Ascending aorta (tissue), 2 donors: ENCODE results near the gene WDHD1. TPM values are rescaled to one million over a fixed set of nuclear protein-coding genes. Genes with fewer than 3 reads are reported as not detected.
"Not testable (repeated sequence)": the region's sequence is repeated elsewhere in the genome, so short reads cannot be mapped to it uniquely, and the experiment has no call there.

Experiments
- DNase-seq, 2 donors: peaks; one replicate each; pipeline ENCODE4 v3.0.0-alpha.2; 2019; ENCODE audit warnings: low spot score in 2 of 2
- H3K27ac ChIP-seq, 2 donors: fragments of 200-600 bp; sonication (generic); one replicate each; pipeline ENCODE4 v1.5.1; 2016 to 2017; ENCODE audit warnings: mild to moderate bottlenecking in 1 of 2
- H3K27me3 ChIP-seq: fragments of 200-600 bp; sonication (generic); one replicate; pipeline ENCODE4 v1.5.1; 2017
- H3K36me3 ChIP-seq, 2 donors: fragments of 200-600 bp; sonication (generic); one replicate each; pipeline ENCODE4 v1.5.1; 2016
- H3K4me1 ChIP-seq, 2 donors: fragments of 200-600 bp; sonication (generic); one replicate each; pipeline ENCODE4 v1.5.1; 2016 to 2017; ENCODE audit warnings: mild to moderate bottlenecking in 1 of 2
- H3K4me3 ChIP-seq, 2 donors: fragments of 200-600 bp; sonication (generic); one replicate each; pipeline ENCODE4 v1.5.1; 2016 to 2017; ENCODE audit warnings: mild to moderate bottlenecking in 1 of 2
- H3K9me3 ChIP-seq, 2 donors: fragments of 200-600 bp; sonication (generic); one replicate each; pipeline ENCODE4 v1.5.1; 2016
- intact Hi-C: fragments of 100-400 bp; cut with DNase I; formaldehyde crosslinking; loops from one replicate; pipeline ENCODE4 v1.15.1; 2023
- total RNA-seq: library from RNA; depleted of rRNA; stranded (reverse); fragments of >200 nt; gene quantifications from one replicate; pipeline ENCODE4 v1.1.0, GENCODE V29; 2016
- TF ChIP-seq, protein P1 (sequence below), 3 experiments: fragments of 200-600 bp in 2 of 3; fragments of 450-650 bp in 1 of 3; sonication (generic) in 2 of 3; IDR thresholded peaks; one replicate each; pipeline ENCODE4 v1.5.1; 2016 to 2019; ENCODE audit warnings: antibody characterized with exemption in 3 of 3, mild to moderate bottlenecking in 1 of 3, moderate library complexity in 1 of 3

WDHD1 gene
- total RNA-seq, 1 donor from 2014 or later, result 0.11 TPM

DNA sequence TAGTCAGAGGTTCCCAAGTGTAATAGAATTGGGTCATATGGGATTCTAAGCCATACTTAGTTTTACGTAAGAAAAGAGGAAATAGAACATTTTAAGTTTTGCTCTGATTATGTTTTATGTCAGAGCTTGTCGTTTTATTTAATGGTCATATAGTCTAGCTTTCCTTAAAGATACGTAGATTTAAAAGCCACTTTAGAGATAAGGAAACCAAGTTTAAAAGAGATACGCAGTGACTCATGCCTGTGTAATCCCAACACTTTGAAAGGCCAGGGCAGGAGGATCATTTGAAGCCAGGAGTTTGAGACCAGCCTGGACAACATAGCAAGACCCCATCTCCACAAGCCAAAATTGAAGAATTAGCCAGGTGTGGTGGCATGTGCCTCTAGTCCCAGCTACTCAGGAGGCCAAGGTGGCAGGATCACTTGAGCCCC lies 44.1 kb upstream of the WDHD1 start:
- Histone ChIP-seq H3K4me1 (peaks cover 2 to 21% of the 10 kb centered on the region in 2 donors), H3K27ac (peak overlapping the region; percentile 84 to 90), H3K9me3 (no peaks in the 10 kb centered on the region), H3K27me3 (no peaks in the 10 kb centered on the region), H3K4me3 (no peak overlapping the region), H3K36me3 (peaks cover 0 to 10% of the 10 kb centered on the region in 2 donors)
- TF ChIP-seq, protein P1, sequence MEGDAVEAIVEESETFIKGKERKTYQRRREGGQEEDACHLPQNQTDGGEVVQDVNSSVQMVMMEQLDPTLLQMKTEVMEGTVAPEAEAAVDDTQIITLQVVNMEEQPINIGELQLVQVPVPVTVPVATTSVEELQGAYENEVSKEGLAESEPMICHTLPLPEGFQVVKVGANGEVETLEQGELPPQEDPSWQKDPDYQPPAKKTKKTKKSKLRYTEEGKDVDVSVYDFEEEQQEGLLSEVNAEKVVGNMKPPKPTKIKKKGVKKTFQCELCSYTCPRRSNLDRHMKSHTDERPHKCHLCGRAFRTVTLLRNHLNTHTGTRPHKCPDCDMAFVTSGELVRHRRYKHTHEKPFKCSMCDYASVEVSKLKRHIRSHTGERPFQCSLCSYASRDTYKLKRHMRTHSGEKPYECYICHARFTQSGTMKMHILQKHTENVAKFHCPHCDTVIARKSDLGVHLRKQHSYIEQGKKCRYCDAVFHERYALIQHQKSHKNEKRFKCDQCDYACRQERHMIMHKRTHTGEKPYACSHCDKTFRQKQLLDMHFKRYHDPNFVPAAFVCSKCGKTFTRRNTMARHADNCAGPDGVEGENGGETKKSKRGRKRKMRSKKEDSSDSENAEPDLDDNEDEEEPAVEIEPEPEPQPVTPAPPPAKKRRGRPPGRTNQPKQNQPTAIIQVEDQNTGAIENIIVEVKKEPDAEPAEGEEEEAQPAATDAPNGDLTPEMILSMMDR (IDR thresholded peaks at IDR 0.05), result no peak
- DNase-seq, result no peak
- intact Hi-C loops, result no loop called here

DNA sequence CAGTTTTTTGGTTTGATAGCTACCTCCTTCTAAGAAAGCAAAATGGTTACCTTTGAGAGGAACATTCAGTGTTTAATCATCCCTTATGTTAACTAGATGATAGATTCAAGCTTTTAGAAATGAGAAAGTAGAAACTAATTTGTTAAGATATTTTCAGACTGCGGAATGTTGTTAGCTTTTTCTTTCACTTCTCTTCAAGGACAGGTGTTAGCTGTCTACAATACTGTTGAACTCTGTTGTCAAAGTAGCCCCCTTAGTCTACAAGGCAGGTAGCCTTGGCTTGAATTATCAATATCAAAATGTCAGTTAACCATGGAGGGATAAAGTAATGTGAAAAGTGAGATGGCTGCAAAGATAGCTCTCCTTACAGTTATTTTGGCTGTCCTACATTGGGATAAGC lies 39.3 kb upstream of the WDHD1 start:
- TF ChIP-seq, protein P1 (IDR thresholded peaks at IDR 0.05), result no peak
- H3K9me3 ChIP-seq, result no peaks in the 10 kb centered on the region
- DNase-seq, result no peak
- intact Hi-C loops, result no loop called here
- no peak overlapping the region for H3K4me3 ChIP-seq
- H3K27me3 ChIP-seq, result no peaks in the 10 kb centered on the region
- peak overlapping the region; percentile 60 to 75 for H3K27ac ChIP-seq
- peaks cover 6 to 20% of the 10 kb centered on the region in 2 donors for H3K4me1 ChIP-seq
- H3K36me3 ChIP-seq, result peaks cover 11 to 21% of the 10 kb centered on the region in 2 donors

DNA sequence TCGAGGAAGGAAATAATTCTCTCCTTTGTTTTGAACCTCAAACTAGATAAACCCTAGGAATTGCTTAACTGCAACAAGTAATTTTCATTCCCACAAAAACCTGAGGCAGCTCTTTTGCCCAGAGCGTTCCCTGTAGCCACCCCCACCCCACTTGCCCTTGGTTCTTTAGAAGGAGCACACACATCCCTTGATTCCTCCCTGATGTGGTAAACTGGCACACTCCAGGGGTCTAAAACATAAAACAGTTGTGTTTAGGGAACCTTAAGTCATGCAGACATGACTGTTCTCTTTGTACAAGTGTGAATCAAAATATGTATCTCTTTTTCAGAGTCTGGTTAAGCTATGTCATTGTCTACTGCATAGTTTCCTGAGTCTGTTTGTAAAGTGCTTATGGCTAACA lies 38.5 kb upstream of the WDHD1 start:
- no peaks in the 10 kb centered on the region for H3K27me3 ChIP-seq
- H3K4me3 ChIP-seq, result no peak overlapping the region
- intact Hi-C loops, result no loop called here
- peaks cover 11 to 27% of the 10 kb centered on the region in 2 donors for H3K36me3 ChIP-seq
- no peaks in the 10 kb centered on the region for H3K9me3 ChIP-seq
- DNase-seq, result no peak
- H3K4me1 ChIP-seq, result peaks cover 6 to 17% of the 10 kb centered on the region in 2 donors
- TF ChIP-seq, protein P1 (IDR thresholded peaks at IDR 0.05), result no peak
- peak overlapping the region; percentile 60 to 75 for H3K27ac ChIP-seq

DNA sequence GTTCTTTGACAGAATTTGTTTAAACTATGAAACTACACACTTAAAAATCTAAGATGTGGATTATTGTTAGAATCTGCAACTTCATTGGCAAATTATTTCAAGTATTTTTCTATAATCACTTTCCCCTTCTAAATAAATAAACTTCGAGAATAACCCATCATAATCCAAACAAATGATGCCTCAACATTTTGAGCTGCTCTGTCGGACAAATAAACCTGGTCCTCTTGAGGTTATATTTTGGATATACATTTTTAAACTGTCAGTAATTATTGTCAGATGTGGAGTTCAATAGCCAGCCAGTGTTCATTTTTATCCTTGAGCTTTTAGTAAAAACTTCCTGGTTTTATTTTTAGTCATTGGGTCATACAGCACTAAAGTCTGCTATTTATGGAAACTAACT lies 38.0 kb upstream of the WDHD1 start:
- Histone ChIP-seq H3K36me3 (peaks cover 11 to 27% of the 10 kb centered on the region in 2 donors), H3K4me1 (peaks cover 6 to 17% of the 10 kb centered on the region in 2 donors), H3K27ac (peak overlapping the region; percentile 60 to 75)
- intact Hi-C loops, DNase-seq, H3K9me3 ChIP-seq, H3K4me3 ChIP-seq, H3K27me3 ChIP-seq: not testable (repeated sequence)

DNA sequence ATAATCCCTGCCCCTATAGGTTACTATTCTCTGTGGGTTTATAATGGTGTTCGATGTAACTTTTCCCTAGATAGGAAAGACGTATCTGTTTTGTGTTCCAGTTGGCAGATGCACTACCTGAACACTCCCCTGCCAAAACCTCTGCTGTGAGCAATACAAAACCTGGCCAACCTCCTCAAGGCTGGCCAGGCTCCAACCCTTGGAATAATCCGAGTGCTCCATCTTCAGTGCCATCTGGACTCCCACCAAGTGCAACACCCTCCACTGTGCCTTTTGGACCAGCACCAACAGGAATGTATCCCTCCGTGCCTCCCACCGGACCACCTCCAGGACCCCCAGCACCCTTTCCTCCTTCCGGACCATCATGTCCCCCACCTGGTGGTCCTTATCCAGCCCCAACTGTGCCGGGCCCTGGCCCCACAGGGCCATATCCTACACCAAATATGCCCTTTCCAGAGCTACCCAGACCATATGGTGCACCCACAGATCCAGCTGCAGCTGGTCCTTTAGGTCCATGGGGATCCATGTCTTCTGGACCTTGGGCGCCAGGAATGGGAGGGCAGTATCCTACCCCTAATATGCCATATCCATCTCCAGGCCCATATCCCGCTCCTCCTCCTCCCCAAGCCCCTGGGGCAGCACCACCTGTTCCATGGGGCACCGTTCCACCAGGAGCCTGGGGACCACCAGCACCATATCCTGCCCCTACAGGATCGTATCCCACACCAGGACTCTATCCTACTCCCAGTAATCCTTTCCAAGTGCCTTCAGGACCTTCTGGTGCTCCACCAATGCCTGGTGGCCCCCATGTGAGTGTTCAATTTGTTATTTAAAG lies 35.8 kb upstream of the WDHD1 start:
- Histone ChIP-seq H3K27me3 (no peaks in the 10 kb centered on the region), H3K27ac (peak overlapping the region; percentile 46 to 75), H3K4me3 (no peak overlapping the region), H3K9me3 (no peaks in the 10 kb centered on the region), H3K36me3 (peaks cover 11 to 30% of the 10 kb centered on the region in 2 donors), H3K4me1 (peaks cover 6 to 17% of the 10 kb centered on the region in 2 donors)
- DNase-seq, result peak in 1 of 2 donors; percentile 67
- TF ChIP-seq, protein P1 (IDR thresholded peaks at IDR 0.05), result no peak
- intact Hi-C loops, result no loop called here

DNA sequence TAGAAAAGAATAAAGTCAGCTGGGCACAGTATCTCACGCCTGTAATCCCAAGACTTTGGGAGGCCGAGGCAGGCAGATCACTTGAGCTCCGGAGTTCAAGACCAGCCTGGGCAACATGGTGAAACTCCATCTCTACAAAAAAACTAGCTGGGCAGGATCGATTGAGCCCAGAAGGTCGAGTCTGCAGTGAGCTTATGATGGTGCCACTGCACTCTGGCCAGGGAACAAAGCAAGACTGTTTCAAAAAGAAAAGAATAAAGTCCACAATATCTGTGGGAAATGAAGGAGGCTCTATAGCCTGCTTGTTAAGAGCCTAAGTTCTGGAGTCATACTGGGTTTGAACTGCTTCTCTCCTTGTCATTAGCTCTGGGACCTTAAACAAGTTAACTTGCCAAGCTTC lies 32.4 kb upstream of the WDHD1 start:
- Histone ChIP-seq H3K27ac (no peak overlapping the region), H3K4me3 (no peak overlapping the region), H3K4me1 (peaks cover 6 to 19% of the 10 kb centered on the region in 2 donors), H3K36me3 (peaks cover 11 to 25% of the 10 kb centered on the region in 2 donors), H3K9me3 (no peaks in the 10 kb centered on the region), H3K27me3 (no peaks in the 10 kb centered on the region)
- intact Hi-C loops, result loop anchor here (10.0 kb wide), 1 partner anchor 215 kb away; the partner anchor contains the start of gene FBXO34
- no peak for DNase-seq
- TF ChIP-seq, protein P1 (IDR thresholded peaks at IDR 0.05), result no peak
